CD14-positive monocyte (primary cell): ENCODE data around the gene OR8B4. TPM values are rescaled to one million over a fixed set of nuclear protein-coding genes. Genes with fewer than 3 reads are reported as not detected.

Experiments used
- DNase-seq, 3 donors: peaks; one replicate each; pipeline ENCODE4 v3.0.0-alpha.2; 2011 to 2022
- H2AFZ ChIP-seq: 2 replicates; pipeline ENCODE4 v1.6.0; 2012; ENCODE audit warnings: mild to moderate bottlenecking, low read depth, low read length, inconsistent platforms; ENCODE audit not compliant: insufficient read depth, poor library complexity, severe bottlenecking
- H3K27ac ChIP-seq, 2 donors: 1 replicate in 1 of 2; 2 replicates in 1 of 2; pipeline ENCODE4 v1.5.1; 2012 to 2013; ENCODE audit warnings: low read length in 2 of 2, control low read depth in 1 of 2, inconsistent platforms in 1 of 2, low read depth in 1 of 2, mild to moderate bottlenecking in 1 of 2
- H3K27me3 ChIP-seq, 2 donors: one replicate each; pipeline versions ENCODE4 v1.6.0 to v1.6.1; 2011 to 2013; ENCODE audit warnings: low read length in 2 of 2; ENCODE audit not compliant: control insufficient read depth in 2 of 2, insufficient read depth in 2 of 2
- H3K36me3 ChIP-seq, 2 donors: replicated peaks in 1 of 2; 1 replicate in 1 of 2; 2 replicates in 1 of 2; pipeline versions ENCODE4 v1.5.1 to v1.6.1; 2012 to 2013; ENCODE audit warnings: low read length in 2 of 2, control low read depth in 1 of 2, inconsistent platforms in 1 of 2, mild to moderate bottlenecking in 1 of 2; ENCODE audit not compliant: insufficient read depth in 2 of 2, control insufficient read depth in 1 of 2
- H3K4me1 ChIP-seq, 2 donors: 1 replicate in 1 of 2; 2 replicates in 1 of 2; pipeline versions ENCODE4 v1.5.1 to v1.6.1; 2012 to 2013; ENCODE audit warnings: low read length in 2 of 2, control low read depth in 1 of 2, inconsistent platforms in 1 of 2, mild to moderate bottlenecking in 1 of 2, moderate library complexity in 1 of 2; ENCODE audit not compliant: insufficient read depth in 2 of 2, control insufficient read depth in 1 of 2
- H3K4me2 ChIP-seq: replicated peaks from 2 replicates; pipeline ENCODE3; 2012; ENCODE audit warnings: low read length, moderate library complexity, mild to moderate bottlenecking; ENCODE audit not compliant: poor library complexity, severe bottlenecking; ENCODE audit errors: extremely low read depth
- H3K4me3 ChIP-seq, 3 experiments: fragments of 200-600 bp in 1 of 3; sonication (generic) in 1 of 3; replicated peaks in 1 of 3; 1 replicate in 2 of 3; 2 replicates in 1 of 3; pipeline ENCODE4 v1.5.1; 2011 to 2013; ENCODE audit warnings: low read length in 3 of 3, mild to moderate bottlenecking in 3 of 3, control low read depth in 2 of 3, low read depth in 2 of 3, inconsistent platforms in 1 of 3, moderate library complexity in 1 of 3
- H3K79me2 ChIP-seq: 2 replicates; pipeline ENCODE4 v1.6.0; 2012; ENCODE audit warnings: mild to moderate bottlenecking, control low read depth, inconsistent platforms, low read length, moderate library complexity; ENCODE audit not compliant: insufficient read depth
- H3K9ac ChIP-seq: 2 replicates; pipeline ENCODE4 v1.6.0; 2017; ENCODE audit warnings: low read length, mild to moderate bottlenecking; ENCODE audit not compliant: insufficient read depth, poor library complexity, severe bottlenecking
- H3K9me3 ChIP-seq, 2 donors: replicated peaks in 1 of 2; 1 replicate in 1 of 2; 2 replicates in 1 of 2; pipeline versions ENCODE4 v1.5.1 to v1.6.1; 2012 to 2013; ENCODE audit warnings: low read length in 2 of 2, control low read depth in 1 of 2; ENCODE audit not compliant: control insufficient read depth in 1 of 2, insufficient read depth in 1 of 2
- H4K20me1 ChIP-seq: 2 replicates; pipeline ENCODE4 v1.6.0; 2012; ENCODE audit warnings: mild to moderate bottlenecking, low read length, control low read depth, moderate library complexity; ENCODE audit not compliant: insufficient read depth
- H3K27ac Mint-ChIP-seq, 7 donors: one replicate each; pipeline ENCODE4 v1.8.0; 2020; ENCODE audit warnings: mild to moderate bottlenecking in 7 of 7, mixed read lengths in 7 of 7, moderate library complexity in 6 of 7, inconsistent platforms in 2 of 7
- H3K27me3 Mint-ChIP-seq, 3 donors: one replicate each; pipeline ENCODE4 v1.8.0; 2021 to 2022; ENCODE audit warnings: low read depth in 3 of 3, mild to moderate bottlenecking in 3 of 3, mixed read lengths in 3 of 3, moderate library complexity in 3 of 3, inconsistent platforms in 1 of 3
- H3K36me3 Mint-ChIP-seq, 2 donors: one replicate each; pipeline ENCODE4 v1.8.0; 2020; ENCODE audit warnings: mixed read lengths in 2 of 2, inconsistent platforms in 1 of 2, mild to moderate bottlenecking in 1 of 2
- H3K4me1 Mint-ChIP-seq: one replicate; pipeline ENCODE4 v1.8.0; 2020; ENCODE audit warnings: mild to moderate bottlenecking, mixed read lengths
- H3K4me3 Mint-ChIP-seq, 2 donors: one replicate each; pipeline ENCODE4 v1.8.0; 2020; ENCODE audit warnings: mild to moderate bottlenecking in 2 of 2, mixed read lengths in 2 of 2, moderate library complexity in 1 of 2
- H3K9me3 Mint-ChIP-seq, 7 donors: one replicate each; pipeline ENCODE4 v1.8.0; 2020 to 2022; ENCODE audit warnings: mixed read lengths in 7 of 7, mild to moderate bottlenecking in 6 of 7, moderate library complexity in 6 of 7, inconsistent platforms in 2 of 7
- WGBS: methylation state at CpG from one replicate; pipeline ENCODE4 v1.1.5; 2013; ENCODE audit warnings: missing lambda C conversion rate; ENCODE audit not compliant: insufficient coverage; 5-methylcytosine and 5-hydroxymethylcytosine counted together
- intact Hi-C, 2 donors: fragments of 100-400 bp; cut with micrococcal nuclease; formaldehyde crosslinking; loops; one replicate each; pipeline versions ENCODE4 v1.15.0 to v1.15.1; 2023
- polyA plus RNA-seq, 3 donors: library from polyadenylated mRNA; depleted of rRNA in 1 of 3; unstranded in 2 of 3; stranded (reverse) in 1 of 3; fragments of 300-500 nt in 2 of 3; fragments of >200 nt in 1 of 3; fragmentation: Illumina TruSeq in 2 of 3; gene quantifications; 1 replicate in 2 of 3; 2 replicates in 1 of 3; pipeline ENCODE4 v1.2.3, GENCODE V29; 2012 to 2021
- TF ChIP-seq, protein P1 (sequence below): fragments of 200-600 bp; IDR thresholded peaks from one replicate; pipeline ENCODE4 v1.8.0; 2022; ENCODE audit warnings: antibody characterized with exemption, mild to moderate bottlenecking

OR8B4 gene
- polyA plus RNA-seq, 3 donors, result not detected

DNA sequence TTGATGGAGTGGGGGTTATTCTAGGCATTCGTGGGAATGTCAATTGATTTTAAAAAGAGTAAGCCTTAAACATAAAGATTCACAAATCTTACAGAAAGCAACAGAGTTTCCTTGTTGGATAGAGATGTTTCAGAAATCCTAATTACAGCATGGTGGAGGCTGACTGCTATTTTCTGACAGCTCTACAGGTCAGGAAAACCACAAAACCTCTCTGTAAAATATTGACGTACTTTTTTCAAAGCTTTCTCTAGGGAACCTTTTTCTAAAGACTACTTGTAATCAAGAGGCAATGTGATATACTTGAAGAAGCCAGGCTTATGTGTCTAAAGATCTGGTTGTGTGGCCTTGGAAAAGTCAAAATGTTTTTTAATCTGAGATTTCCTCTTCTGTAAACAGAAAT lies 29.9 kb upstream of the OR8B4 start:
- H2AFZ ChIP-seq, result no peak overlapping the region
- WGBS, result no CpG with 5 or more reads among the region's 2 CpGs
- no peaks in the 10 kb centered on the region for H3K36me3 Mint-ChIP-seq

DNA sequence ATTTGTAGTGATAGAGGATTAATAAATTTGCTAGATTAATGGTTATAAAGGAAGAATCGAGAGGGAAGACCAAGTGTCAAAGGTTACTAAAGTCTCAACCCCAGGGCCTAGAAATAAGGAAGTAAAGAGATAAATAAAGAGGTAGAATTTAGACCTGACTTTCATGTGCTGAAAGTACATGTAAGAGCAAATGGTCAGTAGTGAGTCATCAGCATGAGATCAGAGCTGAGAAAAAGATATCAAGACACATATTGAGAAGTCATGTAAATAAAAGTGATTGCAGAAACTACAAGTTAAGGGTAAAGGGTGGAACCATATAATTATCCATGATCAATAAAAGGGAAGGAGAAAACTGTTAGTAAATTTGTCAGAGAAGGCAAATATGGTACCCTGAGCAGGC lies 22.2 kb upstream of the OR8B4 start:
- Histone ChIP-seq H3K4me1 (no peaks in the 10 kb centered on the region), H3K79me2 (no peaks in the 10 kb centered on the region), H3K27ac (no peak overlapping the region), H3K36me3 (no peaks in the 10 kb centered on the region), H3K9me3 (no peaks in the 10 kb centered on the region), H4K20me1 (no peaks in the 10 kb centered on the region), H3K4me2 (no peak overlapping the region), H2AFZ (no peak overlapping the region), H3K9ac (no peak overlapping the region), H3K27me3 (no peaks in the 10 kb centered on the region), H3K4me3 (no peak overlapping the region)
- no CpG with 5 or more reads among the region's 1 CpG for WGBS
- Mint-ChIP-seq H3K27ac (no peak overlapping the region), H3K4me3 (no peak overlapping the region), H3K36me3 (no peaks in the 10 kb centered on the region), H3K4me1 (no peaks in the 10 kb centered on the region), H3K9me3 (peaks cover 0 to 5% (median 0%) of the 10 kb centered on the region in 7 donors), H3K27me3 (no peaks in the 10 kb centered on the region)
- TF ChIP-seq, protein P1, sequence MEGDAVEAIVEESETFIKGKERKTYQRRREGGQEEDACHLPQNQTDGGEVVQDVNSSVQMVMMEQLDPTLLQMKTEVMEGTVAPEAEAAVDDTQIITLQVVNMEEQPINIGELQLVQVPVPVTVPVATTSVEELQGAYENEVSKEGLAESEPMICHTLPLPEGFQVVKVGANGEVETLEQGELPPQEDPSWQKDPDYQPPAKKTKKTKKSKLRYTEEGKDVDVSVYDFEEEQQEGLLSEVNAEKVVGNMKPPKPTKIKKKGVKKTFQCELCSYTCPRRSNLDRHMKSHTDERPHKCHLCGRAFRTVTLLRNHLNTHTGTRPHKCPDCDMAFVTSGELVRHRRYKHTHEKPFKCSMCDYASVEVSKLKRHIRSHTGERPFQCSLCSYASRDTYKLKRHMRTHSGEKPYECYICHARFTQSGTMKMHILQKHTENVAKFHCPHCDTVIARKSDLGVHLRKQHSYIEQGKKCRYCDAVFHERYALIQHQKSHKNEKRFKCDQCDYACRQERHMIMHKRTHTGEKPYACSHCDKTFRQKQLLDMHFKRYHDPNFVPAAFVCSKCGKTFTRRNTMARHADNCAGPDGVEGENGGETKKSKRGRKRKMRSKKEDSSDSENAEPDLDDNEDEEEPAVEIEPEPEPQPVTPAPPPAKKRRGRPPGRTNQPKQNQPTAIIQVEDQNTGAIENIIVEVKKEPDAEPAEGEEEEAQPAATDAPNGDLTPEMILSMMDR, result no peak
- intact Hi-C loops, result no loop called here
- no peak for DNase-seq

More for the DNA sequence above, 29.9 kb upstream of the OR8B4 start:
- no peak overlapping the region for H3K4me3 Mint-ChIP-seq
- H3K9me3 Mint-ChIP-seq, result peaks cover 0 to 6% (median 2%) of the 10 kb centered on the region in 7 donors
- Histone ChIP-seq H3K79me2 (no peaks in the 10 kb centered on the region), H3K36me3 (no peaks in the 10 kb centered on the region), H3K27me3 (no peaks in the 10 kb centered on the region), H3K27ac (no peak overlapping the region), H3K4me1 (no peaks in the 10 kb centered on the region), H3K9me3 (peaks cover 3 to 5% of the 10 kb centered on the region in 2 donors), H4K20me1 (no peaks in the 10 kb centered on the region), H3K4me2 (no peak overlapping the region), H3K4me3 (no peak overlapping the region), H3K9ac (no peak overlapping the region)
- H3K4me1 Mint-ChIP-seq, result no peaks in the 10 kb centered on the region
- TF ChIP-seq, protein P1, result no peak
- no peak for DNase-seq
- no peak overlapping the region for H3K27ac Mint-ChIP-seq
- intact Hi-C loops, result no loop called here
- H3K27me3 Mint-ChIP-seq, result peaks cover under 1 to 5% (median 1%) of the 10 kb centered on the region in 3 donors
